ENCODE measurements around the gene CEP44.

- no peak for TF ChIP-seq FOXM1 (IDR thresholded peaks at IDR 0.05; ENCODE audit: borderline replicate concordance, low read depth)
- TF ChIP-seq TAF1 (IDR thresholded peaks at IDR 0.05; ENCODE audit: low read depth): no peak
- no peak for TF ChIP-seq REST (IDR thresholded peaks at IDR 0.05; ENCODE audit: low read depth)
- no peak for TF ChIP-seq EP300 (IDR thresholded peaks at IDR 0.05; ENCODE audit: borderline replicate concordance)
- no peak for TF ChIP-seq CREB1 (IDR thresholded peaks at IDR 0.05; ENCODE audit: low read depth)
- no peak for TF ChIP-seq RAD21 (IDR thresholded peaks at IDR 0.05; ENCODE audit: low read depth)
- no peak for TF ChIP-seq YY1 (IDR thresholded peaks at IDR 0.05; ENCODE audit: low read depth)
- TF ChIP-seq NFIC (IDR thresholded peaks at IDR 0.05): no peak
- no peak for TF ChIP-seq MAX (IDR thresholded peaks at IDR 0.05)
- TF ChIP-seq TCF12 (IDR thresholded peaks at IDR 0.05; ENCODE audit: low read depth): no peak
- no peak for TF ChIP-seq CEBPB (IDR thresholded peaks at IDR 0.05)
- TF ChIP-seq TEAD4 (IDR thresholded peaks at IDR 0.05): no peak
Observed at GRCh38 chr4:174312993-174313392, 29.3 kb downstream of the CEP44 start.

Data from Ishikawa (cell line).